ENCODE measurements around the gene TANK.
A peak's percentile ranks its signal among the peaks of the same experiment; 100 is the strongest.
"Not testable (repeated sequence)": the region's sequence is repeated elsewhere in the genome, so short reads cannot be mapped to it uniquely, and the experiment has no call there.

Gene TANK

GRCh38 chr2:161280906-161281323 is 120.7 kb downstream of the TANK start:
- TF ChIP-seq, protein P1, sequence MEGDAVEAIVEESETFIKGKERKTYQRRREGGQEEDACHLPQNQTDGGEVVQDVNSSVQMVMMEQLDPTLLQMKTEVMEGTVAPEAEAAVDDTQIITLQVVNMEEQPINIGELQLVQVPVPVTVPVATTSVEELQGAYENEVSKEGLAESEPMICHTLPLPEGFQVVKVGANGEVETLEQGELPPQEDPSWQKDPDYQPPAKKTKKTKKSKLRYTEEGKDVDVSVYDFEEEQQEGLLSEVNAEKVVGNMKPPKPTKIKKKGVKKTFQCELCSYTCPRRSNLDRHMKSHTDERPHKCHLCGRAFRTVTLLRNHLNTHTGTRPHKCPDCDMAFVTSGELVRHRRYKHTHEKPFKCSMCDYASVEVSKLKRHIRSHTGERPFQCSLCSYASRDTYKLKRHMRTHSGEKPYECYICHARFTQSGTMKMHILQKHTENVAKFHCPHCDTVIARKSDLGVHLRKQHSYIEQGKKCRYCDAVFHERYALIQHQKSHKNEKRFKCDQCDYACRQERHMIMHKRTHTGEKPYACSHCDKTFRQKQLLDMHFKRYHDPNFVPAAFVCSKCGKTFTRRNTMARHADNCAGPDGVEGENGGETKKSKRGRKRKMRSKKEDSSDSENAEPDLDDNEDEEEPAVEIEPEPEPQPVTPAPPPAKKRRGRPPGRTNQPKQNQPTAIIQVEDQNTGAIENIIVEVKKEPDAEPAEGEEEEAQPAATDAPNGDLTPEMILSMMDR (conservative IDR thresholded peaks at IDR 0.05; ENCODE audit: low read length) = peak; percentile 43
- not testable (repeated sequence) for H3K9ac ChIP-seq (ENCODE audit: low read depth, low read length, poor library complexity, severe bottlenecking); H3K9me2 ChIP-seq (replicated peaks; ENCODE audit: low read depth, low read length); H3K27me3 ChIP-seq (ENCODE audit: insufficient read depth, low read length, poor library complexity, severe bottlenecking); H3F3A ChIP-seq (ENCODE audit: low read depth); H3K4me2 ChIP-seq (ENCODE audit: low read depth, low read length, poor library complexity, severe bottlenecking); H3K79me2 ChIP-seq (ENCODE audit: insufficient read depth, low read length); H3K36me3 ChIP-seq (ENCODE audit: insufficient read depth, low read length); H2AFZ ChIP-seq (ENCODE audit: low read length); H3K4me3 ChIP-seq (ENCODE audit: low read length, poor library complexity, severe bottlenecking); H3K9me3 ChIP-seq (ENCODE audit: insufficient read depth, low read depth, low read length); H3K4me1 ChIP-seq (ENCODE audit: insufficient read depth, low read length, poor library complexity, severe bottlenecking); H4K20me1 ChIP-seq (ENCODE audit: insufficient read depth, low read length, poor library complexity, severe bottlenecking)

DNA sequence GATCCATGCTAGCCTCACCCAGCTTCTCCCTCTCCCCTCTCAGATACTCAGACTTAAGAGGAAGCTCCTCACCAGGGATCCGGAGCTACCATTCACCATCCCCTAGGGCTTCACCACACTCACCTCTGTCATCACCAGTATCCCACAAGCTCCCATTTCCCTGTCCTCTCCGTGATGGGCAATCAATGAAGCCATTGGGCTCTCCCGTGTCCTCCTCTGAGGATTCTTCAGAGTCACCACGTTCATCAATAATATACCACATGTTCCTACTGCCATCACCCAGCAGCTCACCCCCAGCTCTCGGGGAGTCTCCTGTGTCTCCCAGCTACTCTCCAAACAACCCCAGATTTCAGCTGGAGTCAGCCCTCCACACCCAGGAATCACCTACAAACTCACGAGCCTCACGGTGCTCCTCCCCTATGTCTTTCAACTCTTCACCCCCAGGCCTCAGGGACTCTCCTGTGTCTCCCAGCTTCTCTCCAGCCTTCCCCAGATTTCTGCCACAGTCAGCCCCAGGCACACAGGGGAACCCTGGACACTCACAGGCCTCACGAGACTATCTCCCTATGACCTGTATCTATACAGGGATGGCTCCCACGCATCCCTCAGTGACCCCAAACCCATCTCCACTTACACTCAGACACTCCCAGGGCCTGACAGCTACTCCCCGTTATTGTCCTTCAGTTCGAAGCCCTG is 121.5 kb downstream of the TANK start:
- H3K4me1 ChIP-seq (ENCODE audit: insufficient read depth, low read length, poor library complexity, severe bottlenecking); H3F3A ChIP-seq (ENCODE audit: low read depth); H2AFZ ChIP-seq (ENCODE audit: low read length); H3K79me2 ChIP-seq (ENCODE audit: insufficient read depth, low read length); H3K9me3 ChIP-seq (ENCODE audit: insufficient read depth, low read depth, low read length); H3K9ac ChIP-seq (ENCODE audit: low read depth, low read length, poor library complexity, severe bottlenecking); H4K20me1 ChIP-seq (ENCODE audit: insufficient read depth, low read length, poor library complexity, severe bottlenecking); H3K4me3 ChIP-seq (ENCODE audit: low read length, poor library complexity, severe bottlenecking); H3K36me3 ChIP-seq (ENCODE audit: insufficient read depth, low read length); H3K4me2 ChIP-seq (ENCODE audit: low read depth, low read length, poor library complexity, severe bottlenecking); H3K27me3 ChIP-seq (ENCODE audit: insufficient read depth, low read length, poor library complexity, severe bottlenecking); H3K9me2 ChIP-seq (replicated peaks; ENCODE audit: low read depth, low read length): not testable (repeated sequence)

GRCh38 chr2:161282311-161282644 is 122.0 kb downstream of the TANK start:
- H3K9ac ChIP-seq (ENCODE audit: low read depth, low read length, poor library complexity, severe bottlenecking); H3K79me2 ChIP-seq (ENCODE audit: insufficient read depth, low read length); H3K9me3 ChIP-seq (ENCODE audit: insufficient read depth, low read depth, low read length); H3F3A ChIP-seq (ENCODE audit: low read depth); H3K9me2 ChIP-seq (replicated peaks; ENCODE audit: low read depth, low read length); H3K4me2 ChIP-seq (ENCODE audit: low read depth, low read length, poor library complexity, severe bottlenecking); H3K27me3 ChIP-seq (ENCODE audit: insufficient read depth, low read length, poor library complexity, severe bottlenecking); H4K20me1 ChIP-seq (ENCODE audit: insufficient read depth, low read length, poor library complexity, severe bottlenecking); H3K36me3 ChIP-seq (ENCODE audit: insufficient read depth, low read length); H3K4me1 ChIP-seq (ENCODE audit: insufficient read depth, low read length, poor library complexity, severe bottlenecking); H3K4me3 ChIP-seq (ENCODE audit: low read length, poor library complexity, severe bottlenecking); H2AFZ ChIP-seq (ENCODE audit: low read length): not testable (repeated sequence)

DNA sequence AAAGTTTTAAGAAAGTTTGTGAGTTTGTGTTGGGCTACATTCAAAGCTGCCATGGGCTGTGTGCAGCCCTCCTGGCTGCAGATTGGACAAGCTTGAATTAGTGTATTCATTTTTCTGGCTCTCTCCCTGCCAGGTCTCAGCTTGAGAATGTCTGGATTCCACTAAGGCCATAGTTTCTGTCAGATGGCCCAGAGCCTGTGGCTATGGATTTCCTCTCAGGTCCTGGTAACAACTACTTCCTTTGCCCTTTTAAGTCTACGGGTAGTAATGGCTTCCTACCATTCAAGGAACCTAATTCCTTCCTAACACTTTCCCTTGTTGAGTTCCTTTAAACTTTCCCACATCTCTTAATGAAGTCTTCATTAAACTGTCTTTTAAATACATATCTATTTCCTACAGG is 123.7 kb downstream of the TANK start:
- TF ChIP-seq, protein P1 (conservative IDR thresholded peaks at IDR 0.05; ENCODE audit: low read length) = no peak
- TF ChIP-seq EZH2phosphoT487 (IDR thresholded peaks at IDR 0.05; ENCODE audit: borderline replicate concordance) = no peak
- Histone ChIP-seq H3K4me2 (ENCODE audit: low read depth, low read length, poor library complexity, severe bottlenecking) (no peak overlapping the region), H4K20me1 (ENCODE audit: insufficient read depth, low read length, poor library complexity, severe bottlenecking) (no peaks in the 10 kb centered on the region), H3K4me3 (ENCODE audit: low read length, poor library complexity, severe bottlenecking) (no peak overlapping the region), H3K4me1 (ENCODE audit: insufficient read depth, low read length, poor library complexity, severe bottlenecking) (no peaks in the 10 kb centered on the region), H3K27me3 (ENCODE audit: insufficient read depth, low read length, poor library complexity, severe bottlenecking) (no peaks in the 10 kb centered on the region), H3K9me3 (ENCODE audit: insufficient read depth, low read depth, low read length) (no peaks in the 10 kb centered on the region), H3K9ac (ENCODE audit: low read depth, low read length, poor library complexity, severe bottlenecking) (no peak overlapping the region), H3K36me3 (ENCODE audit: insufficient read depth, low read length) (no peaks in the 10 kb centered on the region), H3K9me2 (replicated peaks; ENCODE audit: low read depth, low read length) (no peaks in the 10 kb centered on the region), H2AFZ (ENCODE audit: low read length) (0 out of 2 replicates have a peak overlapping the region, but pooled peaks have one; percentile 43), H3K79me2 (ENCODE audit: insufficient read depth, low read length) (no peaks in the 10 kb centered on the region), H3F3A (ENCODE audit: low read depth) (no peaks in the 10 kb centered on the region)
